Testis (tissue), 3 donors: ENCODE measurements around the gene TSG101. TPM values are rescaled to one million over a fixed set of nuclear protein-coding genes. Genes with fewer than 3 reads are reported as not detected.

Experiments used
- DNase-seq: peaks from one replicate; pipeline ENCODE4 v3.0.0-alpha.2; 2019
- H3K27ac ChIP-seq, 2 donors: fragments of 200-600 bp; sonication (generic); one replicate each; pipeline ENCODE4 v1.5.1; 2019
- H3K27me3 ChIP-seq: fragments of 200-600 bp; sonication (generic); one replicate; pipeline ENCODE4 v1.5.1; 2019
- H3K36me3 ChIP-seq: fragments of 200-600 bp; sonication (generic); one replicate; pipeline ENCODE4 v1.5.1; 2017; ENCODE audit warnings: low read depth; ENCODE audit errors: missing control alignments
- H3K4me1 ChIP-seq: fragments of 200-600 bp; sonication (generic); one replicate; pipeline ENCODE4 v1.5.1; 2019
- H3K4me3 ChIP-seq, 2 donors: fragments of 200-600 bp; sonication (generic); one replicate each; pipeline ENCODE4 v1.5.1; 2017 to 2019
- H3K9me3 ChIP-seq: fragments of 200-600 bp; sonication (generic); one replicate; pipeline ENCODE4 v1.5.1; 2017
- CTCF ChIP-seq, 3 experiments: fragments of 450-650 bp in 2 of 3; fragments of 200-600 bp in 1 of 3; sonication (generic) in 1 of 3; IDR thresholded peaks; one replicate each; pipeline ENCODE4 v1.5.1; 2016 to 2019; ENCODE audit warnings: antibody characterized with exemption in 3 of 3, mild to moderate bottlenecking in 2 of 3, moderate library complexity in 1 of 3
- POLR2A ChIP-seq: fragments of 450-650 bp; IDR thresholded peaks from one replicate; pipeline ENCODE4 v1.6.1; 2017; ENCODE audit warnings: antibody characterized with exemption, mild to moderate bottlenecking, moderate library complexity
- WGBS, 2 donors: methylation state at CpG; one replicate each; pipeline ENCODE4 v1.1.5; 2018; 5-methylcytosine and 5-hydroxymethylcytosine counted together
- intact Hi-C: fragments of 100-400 bp; cut with DNase I; formaldehyde crosslinking; loops from one replicate; pipeline ENCODE4 v1.15.1; 2023; ENCODE audit warnings: low total_unique reads
- polyA plus RNA-seq: library from polyadenylated mRNA; stranded (reverse); fragments of 350-450 nt; fragmentation: Illumina TruSeq; extraction: RNeasy Lipid Tissue Mini Kit (QIAGEN cat#74804); gene quantifications from one replicate; pipeline ENCODE4 v1.2.3, GENCODE V29; 2014; ENCODE audit warnings: low read depth, low replicate concordance; ENCODE audit not compliant: insufficient read depth
- total RNA-seq, 2 donors: library from RNA; depleted of rRNA; stranded (reverse); fragments of >200 nt; gene quantifications; one replicate each; pipeline ENCODE4 v1.2.3, GENCODE V29; 2016

Gene TSG101
- total and polyA plus RNA-seq, 3 donors from 2014 or later, result 92.6 to 161 (median 95.1) TPM

- H3K27ac ChIP-seq, result no peak overlapping the region
- no peaks in the 10 kb centered on the region for H3K27me3 ChIP-seq
- H3K4me1 ChIP-seq, result no peaks in the 10 kb centered on the region
- WGBS, 2 donors, result 89 to 90% methylated on average over 4 of the region's 4 CpGs
- no peak overlapping the region for H3K4me3 ChIP-seq
- intact Hi-C loops, result no loop called here
- no peaks in the 10 kb centered on the region for H3K36me3 ChIP-seq
- DNase-seq, result no peak
- no peaks in the 10 kb centered on the region for H3K9me3 ChIP-seq
- TF ChIP-seq POLR2A, result no peak
Observed at GRCh38 chr11:18479063-18479462, 47.7 kb downstream of the TSG101 start.

GRCh38 chr11:18472587-18472986 lies 54.2 kb downstream of the TSG101 start:
- intact Hi-C loops, result no loop called here
- Histone ChIP-seq H3K9me3 (no peaks in the 10 kb centered on the region), H3K4me1 (no peaks in the 10 kb centered on the region), H3K27me3 (no peaks in the 10 kb centered on the region), H3K4me3 (no peak overlapping the region), H3K27ac (no peak overlapping the region), H3K36me3 (no peaks in the 10 kb centered on the region)
- TF ChIP-seq POLR2A, result no peak
- no peak for TF ChIP-seq CTCF (IDR thresholded peaks at IDR 0.05)
- no peak for DNase-seq

- intact Hi-C loops, result no loop called here
- H3K4me3 ChIP-seq, result no peak overlapping the region
- H3K36me3 ChIP-seq, result no peaks in the 10 kb centered on the region
- no peaks in the 10 kb centered on the region for H3K4me1 ChIP-seq
- no peaks in the 10 kb centered on the region for H3K27me3 ChIP-seq
- TF ChIP-seq POLR2A (no peak), CTCF (IDR thresholded peaks at IDR 0.05) (no peak)
- no peak for DNase-seq
- WGBS, 2 donors, result 91 to 95% methylated on average over 3 of the region's 3 CpGs
- no peak overlapping the region for H3K27ac ChIP-seq
- H3K9me3 ChIP-seq, result no peaks in the 10 kb centered on the region
Observed at GRCh38 chr11:18471995-18472394, 54.7 kb downstream of the TSG101 start.

GRCh38 chr11:18468961-18469360 lies 57.8 kb downstream of the TSG101 start:
- intact Hi-C loops, result no loop called here
- no peaks in the 10 kb centered on the region for H3K27me3 ChIP-seq
- H3K9me3 ChIP-seq, result no peaks in the 10 kb centered on the region
- no peaks in the 10 kb centered on the region for H3K36me3 ChIP-seq
- no peak for DNase-seq
- 85 to 88% methylated on average over 7 of the region's 7 CpGs for WGBS, 2 donors
- H3K4me3 ChIP-seq, result no peak overlapping the region
- H3K27ac ChIP-seq, result no peak overlapping the region
- TF ChIP-seq CTCF (IDR thresholded peaks at IDR 0.05) (no peak), POLR2A (no peak)
- H3K4me1 ChIP-seq, result no peaks in the 10 kb centered on the region

- intact Hi-C loops, result no loop called here
- DNase-seq, result no peak
- Histone ChIP-seq H3K27me3 (no peaks in the 10 kb centered on the region), H3K4me3 (no peak overlapping the region), H3K36me3 (no peaks in the 10 kb centered on the region), H3K27ac (no peak overlapping the region), H3K9me3 (no peaks in the 10 kb centered on the region), H3K4me1 (no peaks in the 10 kb centered on the region)
- 88 to 96% methylated on average over 2 of the region's 2 CpGs for WGBS, 2 donors
- no peak for TF ChIP-seq CTCF (IDR thresholded peaks at IDR 0.05)
- no peak for TF ChIP-seq POLR2A
Observed at GRCh38 chr11:18468059-18468458, 58.7 kb downstream of the TSG101 start.
